A375 (cell line): ENCODE results near the gene FGF22. TPM values are rescaled to one million over a fixed set of nuclear protein-coding genes. Genes with fewer than 3 reads are reported as not detected.

Experiments used
- total RNA-seq: library from RNA; depleted of rRNA; stranded (reverse); fragments of >200 nt; shearing (Covaris generic); gene quantifications from 2 replicates; pipeline ENCODE4 v1.2.3, GENCODE V29; 2014; rRNA removed

The FGF22 gene
- 0.91 and 1.0 TPM in 2 replicates for total RNA-seq

GRCh38 chr19:639253-640160 lies at the start of gene FGF22:
TSS of gene FGF22 (plus strand) at chr19:639879. CDS start at chr19:639926, 47 bp downstream.

GRCh38 chr19:633068-633785 lies 6.5 kb upstream of the FGF22 start, which contains the start of gene POLRMT:
TSS of gene POLRMT (minus strand) at chr19:633537. CDS start at chr19:633512, 25 bp downstream.

GRCh38 chr19:662962-663681 lies 23.4 kb downstream of the FGF22 start, which contains the start of gene RNF126:
TSS of gene RNF126 (minus strand) at chr19:663214. CDS start at chr19:663121, 93 bp downstream.

GRCh38 chr19:676339-677105 lies 36.8 kb downstream of the FGF22 start, which contains the start of gene FSTL3:
TSS of gene FSTL3 (plus strand) at chr19:676392. CDS start at chr19:676424, 32 bp downstream.

Other genes starting within 250 kb of the FGF22 start
- 0.58 and 0.98 TPM in 2 replicates for gene C2CD4C, start 230.7 kb upstream of the FGF22 start, total RNA-seq
- gene SHC2, start 178.8 kb upstream of the FGF22 start, total RNA-seq, result 2.1 and 2.3 TPM in 2 replicates
- gene MADCAM1, start 143.4 kb upstream of the FGF22 start, total RNA-seq, result 0.08 TPM in 1 of 2 replicates, not detected in the other
- 43.4 and 51.0 TPM in 2 replicates for gene TPGS1, start 132.4 kb upstream of the FGF22 start, total RNA-seq
- gene CDC34, start 108.1 kb upstream of the FGF22 start, total RNA-seq, result 139 and 153 TPM in 2 replicates
- gene GZMM, start 95.8 kb upstream of the FGF22 start, total RNA-seq, result 0.19 and 2.0 TPM in 2 replicates
- 466 and 497 TPM in 2 replicates for gene BSG, start 67.3 kb upstream of the FGF22 start, total RNA-seq
- 0.45 and 0.75 TPM in 2 replicates for gene HCN2, start 50.0 kb upstream of the FGF22 start, total RNA-seq
- gene POLRMT, start 6.3 kb upstream of the FGF22 start, total RNA-seq, result 46.5 and 59.4 TPM in 2 replicates
- gene RNF126, start 23.3 kb downstream of the FGF22 start, total RNA-seq, result 91.1 and 92.3 TPM in 2 replicates
- 71.8 and 87.6 TPM in 2 replicates for gene FSTL3, start 36.5 kb downstream of the FGF22 start, total RNA-seq
- gene PRSS57, start 55.6 kb downstream of the FGF22 start, total RNA-seq, result not detected in 2 replicates
- 4.7 and 5.1 TPM in 2 replicates for gene PALM, start 69.1 kb downstream of the FGF22 start, total RNA-seq
- gene MISP, start 111.2 kb downstream of the FGF22 start, total RNA-seq, result 4.4 and 5.9 TPM in 2 replicates
- gene PTBP1, start 157.6 kb downstream of the FGF22 start, total RNA-seq, result 355 and 456 TPM in 2 replicates
- gene PLPPR3, start 182.1 kb downstream of the FGF22 start, total RNA-seq, result 0.03 TPM in 1 of 2 replicates, not detected in the other
- 0.45 TPM in 1 of 2 replicates, not detected in the other for gene AZU1, start 188.0 kb downstream of the FGF22 start, total RNA-seq
- gene PRTN3, start 201.1 kb downstream of the FGF22 start, total RNA-seq, result not detected in 2 replicates
- gene ELANE, start 212.4 kb downstream of the FGF22 start, total RNA-seq, result 0.34 TPM in 1 of 2 replicates, not detected in the other
- 2.1 and 3.5 TPM in 2 replicates for gene CFD, start 219.8 kb downstream of the FGF22 start, total RNA-seq